ENCODE data around the gene AHSG.
"Not testable (repeated sequence)": the region's sequence is repeated elsewhere in the genome, so short reads cannot be mapped to it uniquely, and the experiment has no call there.

Gene AHSG, protein sequence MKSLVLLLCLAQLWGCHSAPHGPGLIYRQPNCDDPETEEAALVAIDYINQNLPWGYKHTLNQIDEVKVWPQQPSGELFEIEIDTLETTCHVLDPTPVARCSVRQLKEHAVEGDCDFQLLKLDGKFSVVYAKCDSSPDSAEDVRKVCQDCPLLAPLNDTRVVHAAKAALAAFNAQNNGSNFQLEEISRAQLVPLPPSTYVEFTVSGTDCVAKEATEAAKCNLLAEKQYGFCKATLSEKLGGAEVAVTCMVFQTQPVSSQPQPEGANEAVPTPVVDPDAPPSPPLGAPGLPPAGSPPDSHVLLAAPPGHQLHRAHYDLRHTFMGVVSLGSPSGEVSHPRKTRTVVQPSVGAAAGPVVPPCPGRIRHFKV

DNA sequence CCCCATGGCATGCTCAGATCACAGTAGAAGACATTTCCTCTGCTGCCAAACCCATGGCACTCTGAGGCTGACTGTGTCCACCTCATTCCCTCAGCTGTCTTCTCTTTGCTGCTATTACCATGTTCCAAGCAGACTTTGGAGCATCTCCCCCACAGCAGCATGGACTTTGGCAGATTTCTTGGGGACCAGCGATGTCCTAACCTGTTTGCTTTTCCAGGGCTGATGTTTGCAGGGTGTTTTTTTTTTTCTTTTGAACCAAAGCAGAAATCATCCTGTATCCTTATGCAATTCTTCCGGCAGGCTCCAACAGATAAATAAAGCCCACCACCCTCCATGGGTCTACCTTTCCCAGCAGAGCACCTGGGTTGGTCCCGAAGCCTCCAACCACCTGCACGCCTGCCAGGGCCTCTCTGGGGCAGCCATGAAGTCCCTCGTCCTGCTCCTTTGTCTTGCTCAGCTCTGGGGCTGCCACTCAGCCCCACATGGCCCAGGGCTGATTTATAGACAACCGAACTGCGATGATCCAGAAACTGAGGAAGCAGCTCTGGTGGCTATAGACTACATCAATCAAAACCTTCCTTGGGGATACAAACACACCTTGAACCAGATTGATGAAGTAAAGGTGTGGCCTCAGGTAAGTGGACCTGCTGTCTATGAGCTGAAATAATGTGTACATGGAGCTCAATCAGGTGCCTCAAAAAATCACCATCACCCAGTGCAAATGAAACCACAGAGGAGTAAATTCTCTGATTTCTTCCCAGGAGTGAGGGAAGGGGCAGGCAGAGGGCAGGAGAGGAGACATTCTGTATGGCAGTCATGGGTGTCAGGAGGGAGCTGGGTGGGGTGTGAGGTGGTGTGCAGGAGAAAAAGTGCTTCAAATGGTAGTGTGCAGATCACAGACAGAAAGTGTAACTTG lies at the start of gene AHSG:
Gene AHSG, plus strand, starts transcription at position 340 of the 916 bp plus-strand sequence. Its CDS starts 82 bp downstream, at position 422.
- no peak for DNase-seq

DNA sequence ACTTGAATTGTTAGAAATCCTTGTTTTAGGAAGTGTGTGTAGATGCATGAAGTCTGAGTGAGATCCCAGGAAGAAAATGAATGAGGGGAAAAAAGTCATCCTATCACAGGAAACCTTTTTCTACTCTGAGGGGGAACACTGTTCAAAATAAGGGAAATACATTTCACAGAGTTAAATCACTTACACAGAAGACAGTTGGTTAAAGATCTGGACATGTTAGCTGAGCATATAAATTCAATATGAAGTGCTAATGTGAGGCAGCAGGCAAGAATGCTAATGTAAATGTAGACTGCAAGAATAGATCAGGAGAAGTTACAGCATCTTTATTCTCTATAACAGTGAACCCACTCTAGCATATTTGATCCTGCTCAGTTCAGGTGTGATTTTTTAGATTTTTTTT lies 48.3 kb upstream of the AHSG start:
- no peak for DNase-seq

DNA sequence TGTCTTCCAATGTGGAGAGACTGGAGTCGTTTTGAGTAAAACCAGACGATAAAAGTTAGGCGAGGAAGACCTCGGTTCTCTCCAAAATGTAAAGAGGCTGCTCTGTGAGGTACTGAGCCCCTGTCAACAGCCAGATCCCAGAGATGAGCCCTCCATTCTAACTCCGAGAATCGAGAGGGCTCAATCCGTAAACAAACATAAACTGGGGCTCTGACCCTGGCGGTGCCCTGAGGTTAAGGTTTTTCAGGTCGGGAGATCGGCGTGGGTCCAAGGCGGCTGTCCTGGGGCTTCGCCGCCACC lies 46.1 kb upstream of the AHSG start:
- DNase-seq, result no peak

DNA sequence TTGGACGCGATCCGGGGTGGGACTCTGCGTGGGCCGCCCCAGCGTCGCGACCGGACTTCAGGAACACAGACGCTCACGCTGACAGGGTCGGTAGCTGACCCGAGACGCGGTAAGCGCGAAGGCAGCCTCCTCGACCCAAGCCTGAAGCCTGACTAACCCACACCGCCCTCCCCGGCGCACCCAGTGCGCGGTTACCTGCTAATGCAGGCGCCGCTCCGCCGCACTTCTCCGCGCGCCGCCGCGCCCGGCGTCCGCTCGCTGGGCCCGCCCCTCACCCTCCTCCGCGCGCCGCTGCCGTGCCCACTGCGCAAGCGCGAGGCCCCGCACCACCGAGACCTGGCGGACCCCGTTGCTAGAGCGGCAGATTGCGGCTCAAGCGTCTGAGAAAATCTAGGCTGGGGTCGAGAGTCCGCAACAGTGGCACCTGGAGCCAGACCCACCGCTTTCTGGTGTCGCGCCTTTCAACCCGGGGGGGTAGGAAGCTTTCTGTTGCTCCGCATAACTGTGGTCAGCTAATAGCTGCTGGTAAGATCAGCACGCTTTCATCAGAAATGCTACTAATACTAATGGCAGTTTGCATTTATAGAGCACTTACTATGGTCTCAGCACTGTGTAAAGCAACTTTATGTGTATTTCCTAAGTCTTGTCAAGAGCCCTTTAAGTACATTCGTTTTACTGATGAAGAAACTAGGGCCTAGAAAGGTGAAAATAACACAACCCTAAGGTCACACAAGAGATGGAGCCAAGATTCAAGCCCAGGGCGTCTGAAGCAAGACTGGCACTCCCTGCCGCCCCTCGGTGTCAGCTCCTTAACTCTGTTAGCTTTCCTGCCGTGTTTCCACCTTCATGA lies 45.6 kb upstream of the AHSG start, which contains the start of gene TBCCD1:
Gene TBCCD1, minus strand, starts transcription at position 268 of the 850 bp plus-strand sequence. CDS start 3,010 bp downstream, outside the sequence.
- peak; percentile 87 for DNase-seq

DNA sequence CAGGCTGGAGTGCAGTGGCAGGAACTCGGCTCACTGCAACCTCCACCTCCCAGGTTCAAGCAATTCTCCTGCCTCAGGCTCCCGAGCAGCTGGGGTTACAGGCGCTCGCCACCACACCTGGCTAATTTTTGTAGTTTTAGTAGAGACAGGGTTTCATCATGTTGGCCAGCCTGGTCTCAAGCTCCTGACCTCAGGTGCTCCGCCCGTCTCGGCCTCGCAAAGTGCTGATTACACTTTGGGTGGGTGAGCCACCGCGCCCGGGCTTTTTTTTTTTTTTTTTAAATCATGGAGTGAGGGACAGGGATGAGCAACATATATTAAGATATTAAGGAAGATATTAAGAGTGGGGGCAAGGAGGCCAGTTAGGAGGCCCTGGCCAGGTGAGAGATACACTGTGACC lies 43.5 kb upstream of the AHSG start:
- DNase-seq, result not testable (repeated sequence)

DNA sequence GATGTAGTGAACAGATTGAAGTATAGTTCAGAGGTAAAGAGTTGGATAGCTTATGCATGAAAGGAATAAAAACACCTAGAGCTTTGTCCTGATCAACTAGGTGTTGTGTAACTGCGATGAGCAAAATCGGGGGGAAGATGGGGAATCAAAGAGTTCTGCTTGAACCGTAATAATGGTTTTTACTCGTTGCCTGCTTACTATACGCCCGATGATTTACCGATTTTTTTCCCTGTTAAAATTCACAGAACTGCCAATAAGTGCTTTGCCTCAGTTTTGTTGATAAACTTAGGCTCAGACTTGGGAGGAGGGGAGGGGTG lies 43.1 kb upstream of the AHSG start:
- DNase-seq, result no peak

DNA sequence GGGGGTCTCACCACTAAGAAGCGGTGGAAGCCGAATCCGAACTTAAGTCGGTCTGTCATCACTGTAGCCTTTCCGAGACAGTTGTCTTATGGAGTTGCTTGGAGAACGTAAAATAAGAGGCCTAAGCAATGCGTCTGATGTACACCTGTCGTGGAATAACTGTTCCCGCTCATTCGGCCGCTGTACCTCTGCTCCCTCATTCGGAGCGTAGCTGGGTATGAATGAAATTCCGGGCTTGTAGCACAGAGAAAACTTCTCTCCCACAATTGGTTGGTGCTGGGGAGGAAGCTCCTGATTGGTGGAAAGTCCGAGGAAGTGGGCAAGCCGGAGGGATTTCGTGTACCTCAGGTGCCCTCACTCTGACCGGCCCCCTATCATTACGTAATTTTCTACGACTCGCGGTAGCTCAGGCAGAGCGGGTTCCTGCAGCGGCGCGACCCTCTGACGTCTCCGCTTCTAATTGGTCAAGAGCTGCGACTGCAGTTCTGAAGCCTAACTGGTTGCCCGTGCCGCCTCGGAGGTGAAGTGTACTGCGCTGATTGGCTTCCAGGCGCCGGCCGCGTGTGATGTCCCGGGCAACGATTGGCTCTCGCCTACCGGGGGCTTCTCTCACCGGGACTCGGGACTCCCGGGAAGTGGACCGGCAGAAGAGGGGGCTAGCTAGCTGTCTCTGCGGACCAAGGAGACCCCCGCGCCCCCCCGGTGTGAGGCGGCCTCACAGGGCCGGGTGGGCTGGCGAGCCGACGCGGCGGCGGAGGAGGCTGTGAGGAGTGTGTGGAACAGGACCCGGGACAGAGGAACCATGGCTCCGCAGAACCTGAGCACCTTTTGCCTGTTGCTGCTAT lies 42.5 kb upstream of the AHSG start, which contains the start of gene DNAJB11:
Gene DNAJB11, plus strand, starts transcription at position 625 of the 845 bp plus-strand sequence. Its CDS starts 178 bp downstream, at position 803.
- peak; percentile 100 for DNase-seq

DNA sequence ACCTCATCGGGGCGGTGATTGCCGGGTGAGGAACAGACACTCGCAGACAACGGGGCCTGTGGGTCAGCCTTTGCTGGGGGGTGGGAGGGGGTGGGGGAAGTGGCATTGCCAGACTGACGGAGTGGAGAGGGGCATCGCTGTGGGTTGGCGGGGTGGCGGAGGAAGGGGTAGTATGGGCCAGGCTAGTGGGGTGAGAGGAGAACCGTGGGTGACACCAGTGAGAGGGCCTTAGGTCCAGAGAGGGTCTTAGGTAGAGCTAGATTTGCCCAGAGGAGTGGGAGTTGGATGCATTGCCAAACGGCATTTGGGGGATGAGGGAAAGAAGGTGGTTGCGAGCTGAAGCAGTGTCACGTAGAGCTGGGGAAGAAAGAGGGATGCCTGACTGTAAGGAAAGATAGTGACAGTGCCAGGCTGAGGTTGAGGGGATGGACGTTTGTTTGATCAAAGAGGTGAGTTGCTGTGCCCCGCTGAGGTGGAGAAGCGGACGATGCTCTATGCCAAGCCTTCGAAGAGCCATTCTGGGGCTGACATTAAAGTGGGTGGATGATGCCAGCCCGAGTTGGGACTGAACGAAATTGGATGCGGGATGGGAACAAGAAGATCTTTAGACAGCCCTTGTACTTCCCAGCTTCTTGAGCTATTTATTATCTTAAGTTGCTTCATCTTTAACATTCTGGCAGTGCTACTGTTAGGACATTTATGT lies 41.8 kb upstream of the AHSG start:
- no peak for DNase-seq

DNA sequence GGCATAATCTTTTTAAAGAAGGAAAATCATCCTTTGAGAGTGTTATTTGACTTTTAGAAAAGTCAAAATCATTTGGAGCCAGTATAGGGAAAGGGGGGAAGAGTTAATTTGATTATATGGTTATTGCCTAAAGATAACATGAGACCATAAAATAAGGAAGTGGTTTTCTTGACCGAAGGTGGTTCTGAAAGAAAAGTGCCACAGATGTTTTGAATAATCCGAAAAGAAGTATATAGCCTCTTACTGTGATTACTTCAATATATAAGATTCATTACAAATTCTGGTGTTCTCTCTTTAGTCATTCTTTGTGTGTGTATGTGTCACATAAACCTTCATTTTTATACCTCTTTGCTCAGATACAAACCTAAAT lies 41.2 kb upstream of the AHSG start:
- no peak for DNase-seq

DNA sequence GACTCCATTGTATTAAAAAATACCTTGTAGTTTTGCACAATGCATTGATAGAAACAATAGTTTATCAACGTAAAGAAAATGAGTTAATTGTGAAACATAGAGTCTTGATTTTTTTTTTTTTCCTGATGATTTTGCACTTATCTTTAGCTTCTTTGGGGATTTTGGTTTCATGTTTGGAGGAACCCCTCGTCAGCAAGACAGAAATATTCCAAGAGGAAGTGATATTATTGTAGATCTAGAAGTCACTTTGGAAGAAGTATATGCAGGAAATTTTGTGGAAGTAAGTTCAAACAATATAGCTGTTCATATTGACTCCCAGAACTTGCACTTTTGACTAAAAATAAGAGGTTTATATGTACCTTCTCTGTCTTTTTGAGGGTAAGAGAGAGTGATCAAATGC lies 35.3 kb upstream of the AHSG start:
- DNase-seq, result no peak

DNA sequence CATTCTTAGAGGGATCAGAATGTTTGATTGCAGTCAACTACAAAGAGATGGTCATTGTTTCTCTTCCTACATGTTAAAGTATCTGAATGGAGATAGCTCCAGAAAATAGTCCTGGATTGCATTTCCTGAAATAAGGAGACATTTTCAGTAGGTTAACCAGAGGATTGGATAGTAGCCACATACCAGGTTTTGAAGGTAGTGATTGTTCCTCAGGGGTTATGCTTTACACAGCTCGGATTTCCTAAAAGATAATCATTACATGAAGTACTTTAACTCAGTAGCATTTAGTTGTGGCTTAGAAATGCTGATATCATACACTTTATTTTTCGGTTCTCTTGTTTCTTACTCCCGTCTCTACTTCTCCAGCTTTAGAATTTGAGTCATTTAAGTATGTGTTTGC lies 32.1 kb upstream of the AHSG start:
- no peak for DNase-seq

DNA sequence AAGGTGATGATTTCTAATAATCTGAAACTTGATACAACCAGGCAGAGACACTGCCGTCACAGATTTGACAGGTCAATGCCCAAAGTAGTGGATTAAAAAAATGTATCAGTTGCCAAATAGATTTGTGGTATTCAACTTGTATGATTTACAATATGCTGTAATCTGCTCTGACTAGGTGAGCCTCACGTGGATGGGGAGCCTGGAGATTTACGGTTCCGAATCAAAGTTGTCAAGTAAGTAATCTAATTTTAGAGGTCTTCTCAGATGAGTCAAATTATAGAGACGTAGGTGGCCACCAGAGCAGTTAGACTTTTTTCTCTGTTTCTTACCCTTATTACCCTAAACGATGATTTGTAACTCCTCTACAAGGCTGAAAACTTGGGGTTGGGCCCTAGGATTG lies 30.3 kb upstream of the AHSG start:
- no peak for DNase-seq

DNA sequence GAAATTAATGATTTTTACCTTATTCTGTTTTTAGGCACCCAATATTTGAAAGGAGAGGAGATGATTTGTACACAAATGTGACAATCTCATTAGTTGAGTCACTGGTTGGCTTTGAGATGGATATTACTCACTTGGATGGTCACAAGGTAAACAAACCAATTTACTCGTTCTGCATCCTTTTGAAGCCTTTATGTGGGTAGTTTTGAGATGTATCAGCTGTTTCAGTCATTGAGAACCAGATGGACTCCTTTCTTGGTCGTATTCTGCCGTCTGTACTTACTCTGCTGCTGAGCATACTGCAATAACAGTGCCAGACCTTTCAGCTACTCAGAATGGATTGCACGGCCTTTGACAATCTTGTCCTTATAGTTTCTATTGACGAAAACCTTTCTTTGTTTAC lies 29.0 kb upstream of the AHSG start:
- no peak for DNase-seq

DNA sequence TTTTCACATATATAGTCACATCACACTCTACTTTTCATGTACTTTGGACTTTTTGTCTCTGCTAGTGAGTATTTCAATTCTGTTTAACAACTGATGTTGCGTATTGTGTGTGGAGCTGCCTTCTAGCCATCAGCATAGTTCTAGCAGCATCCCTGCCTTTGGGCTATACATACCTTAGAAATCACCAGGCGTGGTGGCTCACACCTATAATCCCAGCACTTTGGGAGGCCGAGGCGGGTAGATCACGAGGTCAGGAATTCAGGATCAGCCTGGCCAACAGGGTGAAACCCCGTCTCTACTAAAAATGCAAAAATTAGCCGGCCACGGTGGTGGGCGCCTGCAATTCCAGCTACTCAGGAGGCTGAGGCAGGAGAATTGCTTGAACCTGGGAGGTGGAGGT lies 26.6 kb upstream of the AHSG start:
- DNase-seq, result not testable (repeated sequence)

DNA sequence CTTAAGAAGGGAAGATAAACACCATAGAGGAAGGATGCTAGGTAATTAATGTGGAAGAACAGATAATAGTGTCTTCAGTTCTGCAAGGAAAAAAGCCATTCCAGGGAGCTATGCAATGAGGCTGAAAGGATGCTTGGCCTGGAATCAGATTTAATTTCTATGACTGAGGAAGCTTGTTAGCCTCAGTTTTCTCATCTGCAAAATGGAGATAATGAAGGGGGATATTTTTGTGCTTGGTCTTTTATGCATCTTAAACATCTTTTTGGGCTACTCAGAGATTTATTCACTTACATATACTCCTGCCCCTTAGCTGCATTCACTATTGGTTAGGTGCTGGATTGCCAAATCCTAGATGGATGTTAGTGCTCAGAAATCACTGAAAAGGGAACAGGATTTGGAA lies 25.7 kb upstream of the AHSG start:
- no peak for DNase-seq

DNA sequence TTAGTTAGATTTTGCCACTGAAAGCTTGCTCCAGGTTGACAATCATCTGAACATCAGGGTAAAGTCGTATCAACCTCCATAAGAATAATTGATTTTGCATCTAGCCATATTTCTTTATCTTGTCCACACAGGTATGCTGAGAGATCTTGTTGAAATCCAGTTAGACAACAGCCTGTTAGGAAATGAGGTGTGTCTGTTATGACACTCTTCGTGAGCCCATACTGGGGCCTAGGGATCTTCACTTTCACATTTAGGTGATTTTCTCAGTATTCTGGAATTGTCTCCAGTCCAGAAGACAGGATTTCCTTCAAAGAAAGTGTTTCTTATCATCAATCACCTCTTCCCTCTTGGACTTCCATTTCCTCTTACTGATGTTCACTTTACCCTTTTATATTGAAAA lies 24.2 kb upstream of the AHSG start:
- DNase-seq, result no peak

DNA sequence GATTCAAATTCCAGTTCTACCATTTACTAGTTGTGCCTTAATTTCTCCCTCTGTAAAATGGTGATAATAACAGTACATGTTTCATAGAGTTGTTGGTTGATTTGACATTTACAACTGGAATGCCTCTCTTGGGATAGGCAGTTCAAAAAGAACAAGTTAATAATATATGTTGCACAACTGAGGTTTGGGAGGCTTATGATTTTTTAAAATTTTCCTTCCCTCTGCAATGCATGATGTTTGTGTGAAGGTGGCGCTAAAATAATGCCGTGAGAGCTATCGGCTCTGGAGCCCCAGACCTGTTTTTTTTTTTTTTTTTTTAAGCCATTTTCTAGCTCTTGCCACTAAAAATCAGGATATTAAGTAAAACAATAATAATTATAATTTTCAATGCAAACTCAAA lies 23.7 kb upstream of the AHSG start:
- peak; percentile 22 for DNase-seq

DNA sequence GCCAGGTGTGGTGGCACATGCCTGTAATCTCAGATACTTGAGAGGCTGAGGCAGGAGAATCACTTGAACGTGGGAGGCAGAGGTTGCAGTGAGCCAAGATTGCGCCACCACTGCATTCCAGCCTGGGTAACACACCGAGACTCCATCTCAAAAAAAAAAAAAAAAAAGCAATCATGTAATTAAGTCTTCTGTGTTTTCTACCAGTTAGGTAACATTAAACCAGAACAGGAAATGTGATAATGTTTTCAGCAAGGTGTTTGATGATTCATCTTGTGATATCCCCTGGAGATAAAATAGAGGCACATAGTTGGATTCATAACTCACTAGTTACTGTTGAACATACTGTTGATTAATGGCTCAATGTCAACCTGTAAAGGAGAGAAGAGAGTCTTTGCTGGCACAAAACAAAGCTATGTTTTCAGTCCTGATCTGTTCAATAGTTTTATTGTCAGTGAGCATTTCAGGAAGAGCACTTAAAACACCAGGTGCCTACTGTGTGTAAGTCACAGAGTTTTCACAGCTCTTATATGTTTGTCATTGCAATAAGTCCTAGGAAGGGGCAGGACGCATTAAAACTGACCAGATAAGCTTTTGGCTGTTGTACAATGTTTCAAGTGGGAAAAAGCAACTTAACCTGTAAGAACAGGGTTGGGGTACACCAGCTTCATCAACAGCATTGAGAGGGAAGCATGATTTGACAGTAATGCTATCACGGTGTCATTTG lies 22.8 kb upstream of the AHSG start:
- DNase-seq, result peak; percentile 25

DNA sequence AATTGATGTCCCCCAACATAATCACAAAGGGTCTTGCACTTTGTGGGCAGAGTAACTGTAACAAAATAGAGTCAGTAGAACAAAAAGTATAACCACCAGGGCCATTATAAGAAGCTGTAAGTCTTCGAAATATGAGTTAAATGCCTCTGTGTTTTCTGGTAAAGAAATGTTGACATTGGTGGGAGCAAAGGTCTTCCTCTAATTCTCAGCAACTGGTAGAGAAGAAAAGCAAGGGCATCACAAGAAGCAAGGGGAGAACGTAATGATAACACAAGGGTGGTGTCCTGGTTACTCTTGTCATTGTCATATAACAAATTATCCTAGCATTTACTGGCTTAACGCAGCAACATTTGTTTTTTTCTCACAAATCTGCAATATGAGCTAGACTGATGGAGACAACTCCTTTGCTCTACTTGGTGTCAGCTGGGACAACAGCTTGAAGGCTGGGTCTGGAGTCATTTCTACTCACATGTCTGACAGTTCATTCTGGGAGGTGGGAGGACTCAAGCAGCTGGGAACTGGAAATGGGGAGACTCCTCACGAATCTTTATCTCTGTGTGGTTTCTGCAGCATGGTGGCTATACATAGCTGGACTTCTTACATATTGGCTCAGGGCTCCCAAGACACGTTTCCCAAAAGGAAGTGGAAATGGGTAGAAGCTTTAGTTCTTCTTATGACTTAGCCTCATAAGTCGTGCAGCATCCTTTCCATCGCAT lies 22.1 kb upstream of the AHSG start:
- DNase-seq, result no peak

DNA sequence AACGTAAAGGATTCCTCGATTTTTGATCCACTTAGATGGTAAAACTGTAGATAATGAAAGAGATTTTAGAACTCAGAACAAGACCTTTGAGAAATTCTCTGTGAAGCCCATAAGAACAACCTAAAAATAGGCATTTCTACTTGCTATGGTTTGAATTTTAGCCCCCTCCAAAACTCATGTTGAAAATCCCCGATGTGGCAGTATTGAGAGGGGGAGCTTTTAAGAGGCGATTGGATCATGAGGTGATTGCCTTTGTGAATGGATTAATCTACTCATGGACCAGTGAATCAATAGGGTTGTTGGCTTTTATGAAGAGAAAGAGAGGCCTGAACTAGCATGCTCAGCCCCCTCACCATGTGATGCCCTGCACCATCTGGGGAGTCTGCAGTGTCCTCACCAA lies 20.2 kb upstream of the AHSG start:
- no peak for DNase-seq
